Liver (tissue), 9 donors: ENCODE measurements around the gene TEX2. TPM values are rescaled to one million over a fixed set of nuclear protein-coding genes. Genes with fewer than 3 reads are reported as not detected.

Experiments used
- DNase-seq: peaks from one replicate; pipeline ENCODE4 v3.0.0-alpha.2; 2017; ENCODE audit warnings: low spot score
- H3K27ac ChIP-seq, 2 donors: one replicate each; pipeline ENCODE4 v1.7.0; 2013; ENCODE audit warnings: inconsistent platforms in 2 of 2, low read length in 2 of 2, control low read depth in 1 of 2, low read depth in 1 of 2, mild to moderate bottlenecking in 1 of 2
- H3K27me3 ChIP-seq, 4 donors: one replicate each; pipeline versions ENCODE4 v1.6.1 to v1.7.0; 2013; ENCODE audit warnings: low read length in 3 of 4, inconsistent platforms in 1 of 4, mild to moderate bottlenecking in 1 of 4, moderate library complexity in 1 of 4; ENCODE audit not compliant: control insufficient read depth in 4 of 4, insufficient read depth in 4 of 4
- H3K36me3 ChIP-seq, 4 donors: one replicate each; pipeline versions ENCODE4 v1.6.1 to v1.7.0; 2013; ENCODE audit warnings: low read length in 3 of 4, mild to moderate bottlenecking in 3 of 4, low read depth in 1 of 4, moderate library complexity in 1 of 4; ENCODE audit not compliant: control insufficient read depth in 4 of 4, insufficient read depth in 3 of 4
- H3K4me1 ChIP-seq, 4 donors: one replicate each; pipeline versions ENCODE4 v1.6.1 to v1.7.0; 2013; ENCODE audit warnings: low read length in 3 of 4, mild to moderate bottlenecking in 3 of 4, moderate library complexity in 1 of 4; ENCODE audit not compliant: control insufficient read depth in 4 of 4, insufficient read depth in 4 of 4
- H3K4me3 ChIP-seq, 3 donors: one replicate each; pipeline versions ENCODE4 v1.6.1 to v1.7.0; 2013; ENCODE audit warnings: low read length in 3 of 3, control low read depth in 1 of 3, low read depth in 1 of 3, mild to moderate bottlenecking in 1 of 3
- H3K9ac ChIP-seq, 2 donors: one replicate each; pipeline ENCODE4 v1.7.0; 2013; ENCODE audit warnings: low read length in 2 of 2, mild to moderate bottlenecking in 2 of 2, moderate library complexity in 2 of 2, control low read depth in 1 of 2, low read depth in 1 of 2
- H3K9me3 ChIP-seq, 4 donors: one replicate each; pipeline versions ENCODE4 v1.6.1 to v1.7.0; 2013; ENCODE audit warnings: low read length in 3 of 4; ENCODE audit not compliant: control insufficient read depth in 4 of 4
- ATF3 ChIP-seq: IDR thresholded peaks from 2 replicates; pipeline ENCODE4 v1.6.1; 2016; ENCODE audit warnings: antibody characterized with exemption
- CTCF ChIP-seq: fragments of 150-350 bp; IDR thresholded peaks from 2 replicates; pipeline ENCODE4 v1.5.1; 2017; ENCODE audit warnings: improper control_type of control experiment, low read depth, low read length; ENCODE audit not compliant: missing input control
- EGR1 ChIP-seq, 2 donors: IDR thresholded peaks; 2 replicates each; pipeline ENCODE4 v1.6.1; 2016 to 2018; ENCODE audit warnings: antibody characterized with exemption in 2 of 2, low read depth in 2 of 2
- FOXA1 ChIP-seq: IDR thresholded peaks from 2 replicates; pipeline ENCODE4 v1.6.1; 2016; ENCODE audit warnings: antibody characterized with exemption
- FOXA2 ChIP-seq: IDR thresholded peaks from 2 replicates; pipeline ENCODE4 v1.6.1; 2016; ENCODE audit warnings: antibody characterized with exemption
- GABPA ChIP-seq, 2 donors: IDR thresholded peaks in 1 of 2; conservative IDR thresholded peaks in 1 of 2; 2 replicates each; pipeline ENCODE4 v1.6.1; 2016; ENCODE audit warnings: antibody characterized with exemption in 2 of 2, mild to moderate bottlenecking in 1 of 2, moderate library complexity in 1 of 2
- HNF4A ChIP-seq, 2 donors: conservative IDR thresholded peaks; 2 replicates each; pipeline ENCODE4 v1.6.1; 2016; ENCODE audit warnings: antibody characterized with exemption in 2 of 2, mild to moderate bottlenecking in 2 of 2
- HNF4G ChIP-seq: IDR thresholded peaks from 2 replicates; pipeline ENCODE4 v1.6.1; 2016; ENCODE audit warnings: antibody characterized with exemption
- JUND ChIP-seq, 2 donors: IDR thresholded peaks; 2 replicates each; pipeline ENCODE4 v1.6.1; 2016; ENCODE audit warnings: antibody characterized with exemption in 2 of 2
- NR2F2 ChIP-seq: IDR thresholded peaks from 2 replicates; pipeline ENCODE4 v1.6.1; 2016; ENCODE audit warnings: antibody characterized with exemption
- RAD21 ChIP-seq, 2 donors: IDR thresholded peaks; 2 replicates each; pipeline ENCODE4 v1.6.1; 2016; ENCODE audit warnings: antibody characterized with exemption in 2 of 2, mild to moderate bottlenecking in 2 of 2
- REST ChIP-seq: IDR thresholded peaks from 2 replicates; pipeline ENCODE4 v1.6.1; 2016; ENCODE audit warnings: antibody characterized with exemption, mild to moderate bottlenecking
- RXRA ChIP-seq, 2 donors: IDR thresholded peaks; 2 replicates each; pipeline ENCODE4 v1.6.1; 2017 to 2018; ENCODE audit warnings: antibody characterized with exemption in 2 of 2, mild to moderate bottlenecking in 1 of 2
- SP1 ChIP-seq: IDR thresholded peaks from 2 replicates; pipeline ENCODE4 v1.6.1; 2018; ENCODE audit warnings: antibody characterized with exemption, mild to moderate bottlenecking
- TAF1 ChIP-seq: conservative IDR thresholded peaks from 2 replicates; pipeline ENCODE4 v1.6.1; 2016; ENCODE audit warnings: antibody characterized with exemption, mild to moderate bottlenecking
- YY1 ChIP-seq: IDR thresholded peaks from 2 replicates; pipeline ENCODE4 v1.6.1; 2016; ENCODE audit warnings: antibody characterized with exemption, mild to moderate bottlenecking
- ZBTB33 ChIP-seq: IDR thresholded peaks from 2 replicates; pipeline ENCODE4 v1.6.1; 2016; ENCODE audit warnings: antibody characterized with exemption
- WGBS: extraction: QIAGEN DNeasy Blood & Tissue Kit; methylation state at CpG from one replicate; pipeline ENCODE4 v1.1.7; 2013; 5-methylcytosine and 5-hydroxymethylcytosine counted together
- polyA plus RNA-seq, 2 donors: library from polyadenylated mRNA; stranded (reverse) in 1 of 2; unstranded in 1 of 2; fragments of 200-250 nt in 1 of 2; fragments of >200 nt in 1 of 2; fragmentation: Nextera tagmentation in 1 of 2; extraction: Ambion mirVana in 1 of 2; gene quantifications; one replicate each; pipeline versions ENCODE4 v1.2.1 to v1.2.3, GENCODE V29; 2013 to 2015
- total RNA-seq, 2 donors: library from RNA; depleted of rRNA; stranded (reverse); fragments of >200 nt; gene quantifications; one replicate each; pipeline ENCODE4 v1.2.3, GENCODE V29; 2014
- TF ChIP-seq, protein P1 (sequence below): IDR thresholded peaks from 2 replicates; pipeline ENCODE4 v1.6.1; 2016; ENCODE audit warnings: antibody characterized with exemption
- donor health status: healthy.
- donor health status: healthy.
- donor health status: healthy.
- donor health status: healthy.
- donor health status: healthy.

The TEX2 gene
- total and polyA plus RNA-seq, 4 donors: 15.9 to 39.8 (median 28.2) TPM

DNA sequence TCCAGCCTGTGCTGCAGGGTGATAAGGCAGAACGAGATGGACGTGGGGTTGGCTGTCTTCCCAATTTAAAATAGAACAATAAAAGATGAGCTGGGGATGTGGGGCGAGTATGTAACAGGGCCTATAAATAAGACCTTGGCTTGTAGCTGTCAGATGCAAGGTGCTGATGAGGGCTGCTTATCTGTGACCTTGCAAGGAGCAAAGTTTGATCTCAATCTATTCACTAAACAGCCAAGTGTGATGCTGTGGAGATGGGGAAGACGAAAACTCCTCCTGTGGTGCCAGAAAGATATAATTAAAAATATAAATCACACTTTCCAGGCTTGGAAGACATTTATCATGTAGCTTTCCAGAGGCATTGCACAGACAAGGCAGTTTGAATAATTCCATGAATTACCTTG, 26.7 kb upstream of the TEX2 start (continued):
- TF ChIP-seq RAD21 (IDR thresholded peaks at IDR 0.05): no peak
- TF ChIP-seq, protein P1, sequence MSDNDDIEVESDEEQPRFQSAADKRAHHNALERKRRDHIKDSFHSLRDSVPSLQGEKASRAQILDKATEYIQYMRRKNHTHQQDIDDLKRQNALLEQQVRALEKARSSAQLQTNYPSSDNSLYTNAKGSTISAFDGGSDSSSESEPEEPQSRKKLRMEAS: no peak

DNA sequence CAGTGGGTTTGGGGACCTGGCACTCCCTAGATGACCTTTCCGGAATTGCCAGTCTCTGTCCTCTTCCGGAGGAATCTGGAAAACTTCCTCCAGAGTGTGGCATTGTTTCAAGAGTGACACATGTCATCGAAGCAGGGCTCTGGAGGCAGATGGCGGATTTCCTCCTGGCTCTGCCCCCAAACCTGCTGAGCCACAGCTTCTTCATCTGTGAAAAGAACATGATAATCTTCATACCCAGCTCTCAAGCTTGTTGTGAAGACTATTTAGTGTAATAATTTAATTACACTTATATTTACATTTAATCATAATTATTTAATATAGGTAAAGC, 19.7 kb upstream of the TEX2 start:
- H3K9me3 ChIP-seq: no peaks in the 10 kb centered on the region
- peaks cover 0 to 8% (median 4%) of the 10 kb centered on the region in 4 donors for H3K4me1 ChIP-seq
- no peaks in the 10 kb centered on the region for H3K36me3 ChIP-seq
- H3K27me3 ChIP-seq: no peaks in the 10 kb centered on the region
- no peak overlapping the region for H3K9ac ChIP-seq
- H3K4me3 ChIP-seq: no peak overlapping the region
- WGBS: 35% methylated on average over 4 of the region's 4 CpGs
- DNase-seq: no peak
- TF ChIP-seq FOXA2: no peak
- no peak for TF ChIP-seq GABPA (IDR thresholded peaks at IDR 0.05 in 1 of 2, conservative IDR thresholded peaks at IDR 0.05 in 1 of 2)
- no peak for TF ChIP-seq YY1
- TF ChIP-seq ZBTB33: no peak
- no peak for TF ChIP-seq ATF3
- TF ChIP-seq EGR1 (IDR thresholded peaks at IDR 0.05; ENCODE audit: low read depth in 2 of 2): no peak
- no peak for TF ChIP-seq FOXA1
- no peak for TF ChIP-seq NR2F2
- no peak for TF ChIP-seq JUND (IDR thresholded peaks at IDR 0.05)
- TF ChIP-seq RAD21 (IDR thresholded peaks at IDR 0.05): no peak
- TF ChIP-seq RXRA (IDR thresholded peaks at IDR 0.05): no peak
- TF ChIP-seq TAF1: no peak
- TF ChIP-seq SP1: no peak
- TF ChIP-seq, protein P1: no peak
- TF ChIP-seq HNF4A (conservative IDR thresholded peaks at IDR 0.05): no peak
- TF ChIP-seq CTCF: no peak
- no peak for TF ChIP-seq REST
- no peak for TF ChIP-seq HNF4G
- H3K27ac ChIP-seq: no peak overlapping the region
